Mammary epithelial cell (primary cell): ENCODE results near the gene C18orf63.

ENCODE experiments used
- CTCF ChIP-seq, 2 donors: IDR thresholded peaks in 1 of 2; conservative IDR thresholded peaks in 1 of 2; 2 replicates each; pipeline ENCODE4 v1.5.1; 2011 to 2012; ENCODE audit warnings: inconsistent platforms in 2 of 2, low read length in 2 of 2, mild to moderate bottlenecking in 2 of 2, control low read depth in 1 of 2, low read depth in 1 of 2; ENCODE audit not compliant: insufficient read depth in 1 of 2; ENCODE audit errors: extremely low read depth in 1 of 2
- EZH2 ChIP-seq: IDR thresholded peaks from 2 replicates; pipeline ENCODE4 v1.6.1; 2012; ENCODE audit warnings: low read length, inconsistent platforms, borderline replicate concordance

- TF ChIP-seq CTCF (conservative IDR thresholded peaks at IDR 0.05 in 1 of 2, IDR thresholded peaks at IDR 0.05 in 1 of 2; ENCODE audit: extremely low read depth in 1 of 2, insufficient read depth in 1 of 2, low read depth in 1 of 2, low read length in 2 of 2) (no peak), EZH2 (no peak)
Observed at GRCh38 chr18:74392323-74392722, 76.7 kb downstream of the C18orf63 start.
